H9 (cell line): ENCODE data around the gene ATRNL1. TPM values are rescaled to one million over a fixed set of nuclear protein-coding genes. Genes with fewer than 3 reads are reported as not detected.

Experiments
- DNase-seq: peaks from one replicate; pipeline ENCODE4 v3.0.0-alpha.2; 2017
- H2AFZ ChIP-seq: one replicate; pipeline ENCODE4 v1.6.1; 2013; ENCODE audit warnings: mild to moderate bottlenecking, low read length, control low read depth, moderate library complexity
- H2AK5ac ChIP-seq: 2 replicates; pipeline ENCODE4 v1.6.1; 2013; ENCODE audit warnings: low read length, control low read depth, mixed read lengths; ENCODE audit not compliant: insufficient read length
- H2BK120ac ChIP-seq: one replicate; pipeline ENCODE4 v1.6.1; 2013; ENCODE audit warnings: low read depth, mild to moderate bottlenecking, low read length, control low read depth, inconsistent platforms; ENCODE audit not compliant: poor library complexity, severe bottlenecking
- H2BK12ac ChIP-seq: 2 replicates; pipeline ENCODE4 v1.6.1; 2013; ENCODE audit warnings: low read length, control low read depth, mixed read lengths, low read depth; ENCODE audit not compliant: insufficient read length
- H2BK15ac ChIP-seq: 2 replicates; pipeline ENCODE4 v1.6.1; 2013; ENCODE audit warnings: low read depth, low read length, control low read depth
- H2BK20ac ChIP-seq: one replicate; pipeline ENCODE4 v1.6.1; 2013; ENCODE audit warnings: low read depth, mild to moderate bottlenecking, low read length, control low read depth, inconsistent platforms; ENCODE audit not compliant: poor library complexity, severe bottlenecking
- H2BK5ac ChIP-seq: 2 replicates; pipeline ENCODE4 v1.6.1; 2013; ENCODE audit warnings: low read length, control low read depth, mixed read lengths; ENCODE audit not compliant: insufficient read length
- H3K14ac ChIP-seq: 2 replicates; pipeline ENCODE4 v1.6.1; 2013; ENCODE audit warnings: low read length, control low read depth; ENCODE audit not compliant: insufficient read depth
- H3K18ac ChIP-seq: 2 replicates; pipeline ENCODE4 v1.6.1; 2013; ENCODE audit warnings: low read depth, mild to moderate bottlenecking, mixed read lengths, low read length, control low read depth; ENCODE audit not compliant: insufficient read length
- H3K23ac ChIP-seq: 2 replicates; pipeline ENCODE4 v1.6.1; 2013; ENCODE audit warnings: low read length, control low read depth, mixed read lengths, low read depth; ENCODE audit not compliant: insufficient read length
- H3K23me2 ChIP-seq: 2 replicates; pipeline ENCODE4 v1.6.1; 2013; ENCODE audit warnings: low read depth, mild to moderate bottlenecking, mixed read lengths, low read length, control low read depth; ENCODE audit not compliant: insufficient read length, poor library complexity, severe bottlenecking
- H3K27ac ChIP-seq: 2 replicates; pipeline ENCODE4 v1.5.1; 2013; ENCODE audit warnings: low read length, control low read depth, mixed read lengths, low read depth; ENCODE audit not compliant: insufficient read length
- H3K27me3 ChIP-seq: 2 replicates; pipeline ENCODE4 v1.6.1; 2013; ENCODE audit warnings: low read length, control low read depth, inconsistent platforms; ENCODE audit not compliant: insufficient read depth
- H3K4ac ChIP-seq: 2 replicates; pipeline ENCODE4 v1.6.1; 2013; ENCODE audit warnings: low read depth, mild to moderate bottlenecking, control low read depth, inconsistent platforms, low read length, moderate library complexity
- H3K4me1 ChIP-seq: 2 replicates; pipeline ENCODE4 v1.6.1; 2013; ENCODE audit warnings: low read length, control low read depth, inconsistent platforms; ENCODE audit not compliant: insufficient read depth
- H3K4me2 ChIP-seq: 2 replicates; pipeline ENCODE4 v1.6.1; 2013; ENCODE audit warnings: low read length, control low read depth, mixed read lengths; ENCODE audit not compliant: insufficient read length, insufficient read depth
- H3K56ac ChIP-seq: 2 replicates; pipeline ENCODE4 v1.6.1; 2013; ENCODE audit warnings: low read depth, mild to moderate bottlenecking, mixed read lengths, low read length, control low read depth; ENCODE audit not compliant: insufficient read length
- H3K79me1 ChIP-seq: 2 replicates; pipeline ENCODE4 v1.6.1; 2013; ENCODE audit warnings: low read depth, mild to moderate bottlenecking, moderate library complexity, low read length, control low read depth, inconsistent platforms; ENCODE audit not compliant: insufficient read depth, poor library complexity, severe bottlenecking
- H3K79me2 ChIP-seq: 2 replicates; pipeline ENCODE4 v1.6.1; 2013; ENCODE audit warnings: low read length, control low read depth, inconsistent platforms; ENCODE audit not compliant: insufficient read depth
- H3K9ac ChIP-seq: 2 replicates; pipeline ENCODE4 v1.6.1; 2013; ENCODE audit warnings: low read length, control low read depth, mixed read lengths; ENCODE audit not compliant: insufficient read length; ENCODE audit errors: extremely low read depth
- H3K9me3 ChIP-seq: one replicate; pipeline ENCODE4 v1.6.1; 2013; ENCODE audit warnings: low read depth, low read length, inconsistent platforms; ENCODE audit not compliant: control insufficient read depth
- H3T11ph ChIP-seq: one replicate; pipeline ENCODE4 v1.6.1; 2013; ENCODE audit warnings: mild to moderate bottlenecking, low read length, control low read depth, inconsistent platforms
- H4K20me1 ChIP-seq: one replicate; pipeline ENCODE4 v1.6.1; 2013; ENCODE audit not compliant: control insufficient read depth, insufficient read length, insufficient read depth
- H4K5ac ChIP-seq: 2 replicates; pipeline ENCODE4 v1.6.1; 2013; ENCODE audit warnings: low read depth, mild to moderate bottlenecking, mixed read lengths, low read length, control low read depth; ENCODE audit not compliant: insufficient read length
- H4K8ac ChIP-seq: replicated peaks from 2 replicates; pipeline ENCODE4 v1.6.1; 2013; ENCODE audit warnings: low read length, control low read depth, mixed read lengths, low read depth; ENCODE audit not compliant: insufficient read length
- H4K91ac ChIP-seq: 2 replicates; pipeline ENCODE4 v1.6.1; 2013; ENCODE audit warnings: low read depth, mild to moderate bottlenecking, moderate library complexity, mixed read lengths, low read length, control low read depth; ENCODE audit not compliant: insufficient read length
- H3K27ac Mint-ChIP-seq, 3 experiments: 2 replicates in 2 of 3; 3 replicates in 1 of 3; pipeline ENCODE4 v1.8.0; 2020 to 2021; ENCODE audit warnings: mixed read lengths in 3 of 3, mild to moderate bottlenecking in 1 of 3, moderate library complexity in 1 of 3
- H3K27me3 Mint-ChIP-seq: 2 replicates; pipeline ENCODE4 v1.8.0; 2021; ENCODE audit warnings: low read depth, mild to moderate bottlenecking, moderate library complexity, mixed read lengths
- H3K36me3 Mint-ChIP-seq, 3 experiments: 2 replicates in 2 of 3; 3 replicates in 1 of 3; pipeline ENCODE4 v1.8.0; 2020 to 2021; ENCODE audit warnings: low read depth in 3 of 3, mixed read lengths in 3 of 3; ENCODE audit not compliant: insufficient read depth in 1 of 3
- H3K4me1 Mint-ChIP-seq, 2 experiments: 2 replicates each; pipeline ENCODE4 v1.8.0; 2020; ENCODE audit warnings: mixed read lengths in 2 of 2
- H3K4me3 Mint-ChIP-seq, 2 experiments: 2 replicates in 1 of 2; 3 replicates in 1 of 2; pipeline ENCODE4 v1.8.0; 2020 to 2021; ENCODE audit warnings: mild to moderate bottlenecking in 2 of 2, mixed read lengths in 2 of 2, moderate library complexity in 1 of 2
- H3K9me3 Mint-ChIP-seq, 2 experiments: 2 replicates in 1 of 2; 3 replicates in 1 of 2; pipeline ENCODE4 v1.8.0; 2020; ENCODE audit warnings: mild to moderate bottlenecking in 2 of 2, mixed read lengths in 2 of 2, moderate library complexity in 1 of 2
- CTCF ChIP-seq: fragments of 200-600 bp; sonication (generic); conservative IDR thresholded peaks from 3 replicates; pipeline ENCODE4 v1.8.0; 2021; ENCODE audit warnings: antibody characterized with exemption, mild to moderate bottlenecking
- WGBS: extraction: QIAGEN DNeasy Blood & Tissue Kit; methylation state at CpG from one replicate; pipeline ENCODE4 v1.1.7; 2013; ENCODE audit warnings: missing lambda C conversion rate, low lambda C conversion rate, mixed read lengths; ENCODE audit not compliant: insufficient read length; ENCODE audit errors: extremely low coverage; 5-methylcytosine and 5-hydroxymethylcytosine counted together
- total RNA-seq: library from RNA; stranded (reverse); gene quantifications from 2 replicates; pipeline ENCODE4 v1.2.1, GENCODE V29; 2021

ATRNL1 gene
- total RNA-seq, 1 experiment from 2014 or later = 9.2 TPM

GRCh38 chr10:115974816-115975430, 881.8 kb downstream of the ATRNL1 start:
- Histone ChIP-seq H2BK15ac (no peak overlapping the region), H3K4me1 (peaks cover 2% of the 10 kb centered on the region; the same call in 1 of the 2 replicates), H2AK5ac (peak overlapping the region; percentile 37), H2BK5ac (no peak overlapping the region), H3K4ac (no peak overlapping the region), H2BK120ac (no peak overlapping the region), H4K20me1 (no peaks in the 10 kb centered on the region), H3K79me1 (no peaks in the 10 kb centered on the region), H4K8ac (no peak overlapping the region), H2BK20ac (no peak overlapping the region), H3T11ph (no peak overlapping the region), H3K56ac (no peak overlapping the region), H3K4me2 (no peak overlapping the region), H2BK12ac (no peak overlapping the region), H3K18ac (no peak overlapping the region), H3K23me2 (no peaks in the 10 kb centered on the region), H3K27me3 (no peaks in the 10 kb centered on the region), H3K79me2 (no peaks in the 10 kb centered on the region), H4K5ac (no peak overlapping the region), H3K9me3 (no peaks in the 10 kb centered on the region), H2AFZ (no peak overlapping the region), H3K27ac (no peak overlapping the region), H3K14ac (no peak overlapping the region), H4K91ac (no peak overlapping the region), H3K9ac (no peak overlapping the region), H3K23ac (no peak overlapping the region)
- no peak for DNase-seq
- Mint-ChIP-seq H3K36me3 (peaks cover 0 to 11% (median 3%) of the 10 kb centered on the region in 3 experiments; a peak in 4 of 7 replicates), H3K27me3 (peaks cover 10% of the 10 kb centered on the region), H3K4me3 (no peak overlapping the region), H3K9me3 (peaks cover 6 to 7% of the 10 kb centered on the region in 2 experiments; a peak in 4 of 5 replicates), H3K4me1 (peaks cover 42% of the 10 kb centered on the region in 2 experiments), H3K27ac (peak overlapping the region in 2 of 3 experiments; percentile 52 to 79; a peak in 4 of 7 replicates)
- no peak for TF ChIP-seq CTCF
- no CpG with 5 or more reads among the region's 9 CpGs for WGBS
